GM19025 (cell line): ENCODE results near the gene FARS2.

Source experiments
- ATAC-seq: cut with Tn5 transposase; IDR thresholded peaks from one replicate; pipeline ENCODE4 v1.9.1; 2021; ENCODE audit warnings: mild to moderate bottlenecking, low read depth, moderate library complexity; ENCODE audit not compliant: unreplicated experiment

The FARS2 gene

DNA sequence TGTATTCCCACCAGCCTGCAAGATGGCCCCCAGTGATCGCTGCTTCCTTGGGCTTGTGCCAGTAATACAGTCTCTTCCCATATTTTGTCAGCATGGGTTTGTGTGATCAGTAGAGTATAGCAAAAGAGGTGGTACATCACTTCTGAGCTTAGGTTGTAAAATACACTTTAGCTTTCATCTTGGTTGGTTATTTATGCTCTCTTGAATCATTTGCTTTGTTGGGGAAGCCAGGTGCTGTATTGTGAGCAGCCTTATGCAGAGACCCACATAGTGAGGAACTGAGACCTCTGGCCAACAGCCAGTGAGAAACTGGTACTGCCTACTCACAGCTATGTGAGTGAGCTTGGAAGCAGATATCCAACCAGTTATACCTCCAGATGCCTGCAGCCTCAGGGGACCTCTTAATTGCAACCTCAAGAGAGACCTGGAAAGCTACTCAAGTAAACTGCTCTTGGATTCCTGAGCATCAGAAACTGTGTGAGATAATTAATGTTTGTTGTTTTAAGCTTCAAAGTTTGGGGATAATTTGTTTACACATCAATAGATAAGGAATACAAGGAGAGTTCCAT is 229.3 kb downstream of the FARS2 start:
- no peak for ATAC-seq

DNA sequence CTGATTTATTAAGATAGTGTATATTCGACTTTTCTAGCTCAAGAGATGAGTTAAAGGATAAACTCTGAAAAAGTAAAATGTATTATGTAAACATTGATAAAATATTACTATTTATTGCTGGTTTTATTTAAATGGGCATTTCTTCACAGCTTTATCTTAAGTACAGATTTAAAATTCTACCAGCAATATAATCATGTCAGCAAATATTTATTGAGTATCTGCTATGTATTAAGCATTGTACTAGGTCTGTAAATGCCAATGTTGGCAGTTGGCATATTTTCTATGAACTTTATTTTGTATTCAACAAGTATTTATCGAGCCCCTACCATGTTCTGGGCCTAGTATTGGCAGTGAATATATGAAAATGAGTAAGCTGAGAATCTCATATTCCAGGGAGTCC is 231.0 kb downstream of the FARS2 start:
- no peak for ATAC-seq

DNA sequence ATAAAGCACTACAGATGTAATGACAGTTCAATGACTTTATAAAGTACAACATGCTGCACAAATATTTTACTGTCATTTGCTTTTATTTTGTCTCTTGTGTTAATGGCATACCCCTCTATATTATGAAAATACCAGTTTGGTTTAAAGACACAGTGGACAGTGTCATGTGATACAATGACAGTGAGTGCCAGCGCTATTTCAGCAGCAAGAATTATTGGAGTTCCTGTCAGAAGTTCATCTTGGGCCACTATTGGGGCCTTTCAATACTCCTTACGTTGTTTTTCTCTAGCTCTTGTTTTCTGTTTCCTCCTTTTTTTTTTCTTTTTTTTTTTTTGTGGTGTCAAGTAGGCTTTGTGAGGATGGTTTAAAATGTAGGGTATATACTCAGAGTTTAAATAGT is 232.5 kb downstream of the FARS2 start:
- no peak for ATAC-seq

DNA sequence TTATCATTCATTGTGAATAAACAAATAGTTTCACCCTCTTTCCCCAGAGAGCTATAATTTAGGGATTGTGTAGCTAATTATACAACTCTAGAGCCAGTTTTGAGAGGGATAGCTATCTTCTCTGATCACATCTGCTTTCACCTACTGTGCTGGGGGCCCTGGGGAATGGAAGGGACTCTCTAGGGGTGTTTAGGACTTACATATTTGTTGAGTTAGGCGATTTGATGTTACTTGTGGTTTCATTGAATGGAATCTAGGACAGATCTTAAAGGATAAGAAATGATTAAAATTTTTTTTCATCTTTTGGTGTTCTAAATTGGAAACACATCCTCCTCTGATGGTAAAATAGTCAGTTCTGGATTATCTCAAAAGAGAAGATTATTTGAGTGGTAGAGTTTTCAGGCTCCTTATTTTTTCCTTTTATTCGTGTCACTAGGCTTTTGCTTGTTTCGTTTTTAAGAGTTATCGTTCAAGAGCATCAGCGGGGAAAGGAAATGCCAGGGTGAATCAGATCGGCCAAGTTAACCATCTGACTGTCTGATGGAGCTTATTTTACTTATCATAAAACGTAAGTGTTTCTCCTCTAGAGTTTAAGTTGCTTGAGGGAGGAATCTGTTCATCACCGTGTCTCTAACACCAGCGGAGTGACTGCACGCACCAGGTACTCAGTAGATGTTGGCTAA is 236.7 kb downstream of the FARS2 start:
- ATAC-seq = no peak

DNA sequence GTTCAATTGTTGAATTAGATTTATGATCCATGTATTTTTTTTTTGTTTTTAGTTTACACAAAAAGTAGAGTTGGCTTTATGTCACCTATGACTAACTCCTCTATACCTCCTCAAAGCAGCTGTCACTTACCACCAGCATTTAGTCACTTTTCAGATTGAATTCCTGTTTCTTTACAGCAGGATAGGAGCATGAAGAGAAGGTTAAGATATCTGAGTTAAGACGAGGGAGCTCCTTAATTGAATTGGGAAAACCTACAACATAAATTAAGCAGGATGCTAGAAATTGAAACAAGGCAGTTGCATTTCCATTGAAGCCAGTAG is 237.2 kb downstream of the FARS2 start:
- no peak for ATAC-seq

DNA sequence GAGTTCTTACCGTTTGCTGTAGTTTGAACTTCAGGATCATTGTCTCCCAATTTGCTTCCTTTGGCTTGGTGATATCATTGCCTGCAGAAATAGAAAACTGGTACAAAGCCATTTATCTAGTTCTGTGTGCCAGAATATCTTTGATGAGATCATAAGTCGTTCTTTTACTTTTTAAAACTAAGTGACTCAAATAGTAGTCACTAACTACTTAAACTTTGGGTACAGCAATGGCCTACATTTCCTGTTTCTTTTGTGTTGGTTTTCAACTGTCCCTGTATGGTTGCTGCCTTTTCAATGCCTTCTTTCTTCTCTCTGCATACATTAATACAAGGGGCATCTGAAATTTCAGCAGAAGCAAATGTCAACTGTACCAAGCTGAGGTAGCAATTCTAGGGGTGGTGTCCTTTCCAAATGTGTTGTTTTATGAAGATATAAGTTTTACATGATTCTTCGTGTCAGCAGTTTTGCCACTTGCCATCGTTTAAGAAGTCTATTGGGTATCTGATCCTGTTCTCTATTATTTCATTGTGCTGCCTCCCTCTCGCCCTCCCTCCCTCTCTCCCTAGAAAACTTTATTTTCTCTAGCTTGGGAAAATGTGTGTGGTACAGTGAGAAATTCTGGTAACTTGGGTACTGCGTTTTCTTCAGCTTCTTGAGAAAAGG is 238.5 kb downstream of the FARS2 start:
- ATAC-seq = no peak

DNA sequence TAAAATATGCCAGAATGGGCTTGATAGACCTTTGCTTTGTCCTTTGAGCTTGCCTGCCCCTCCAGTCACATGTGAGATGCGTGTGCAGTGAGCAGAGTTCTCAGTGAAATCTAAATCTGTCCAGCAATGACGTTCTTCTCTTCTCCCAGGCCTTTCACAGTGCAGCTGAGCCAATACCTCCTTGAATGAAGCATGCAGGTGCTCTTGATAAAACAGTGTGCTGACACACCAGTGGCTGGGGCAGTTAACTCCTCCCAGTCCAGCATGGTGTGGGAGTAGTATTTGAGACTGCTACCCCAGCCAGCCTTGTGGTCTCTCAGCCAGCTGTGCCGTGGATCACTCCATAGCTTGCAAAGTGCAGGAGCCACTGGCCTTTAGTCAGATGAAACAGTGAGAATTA is 240.5 kb downstream of the FARS2 start:
- no peak for ATAC-seq

DNA sequence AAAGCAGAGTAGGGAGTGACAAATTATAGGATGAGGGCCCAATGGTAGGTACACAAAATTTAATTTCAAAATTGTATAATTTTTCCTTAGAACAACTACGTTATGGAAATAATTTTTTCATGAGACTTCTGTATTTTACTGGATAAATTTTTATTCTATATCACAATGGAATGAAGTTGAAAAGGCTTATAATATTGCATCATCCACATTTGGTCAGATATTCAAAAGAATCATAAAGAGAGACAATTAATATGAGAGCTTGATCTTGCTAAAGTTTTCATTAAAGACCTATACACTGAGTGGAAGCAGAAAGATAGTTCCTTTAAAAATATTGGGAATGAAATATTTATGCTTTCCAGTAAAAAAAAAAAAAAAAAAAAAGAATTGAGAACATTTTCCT is 242.8 kb downstream of the FARS2 start:
- no peak for ATAC-seq

DNA sequence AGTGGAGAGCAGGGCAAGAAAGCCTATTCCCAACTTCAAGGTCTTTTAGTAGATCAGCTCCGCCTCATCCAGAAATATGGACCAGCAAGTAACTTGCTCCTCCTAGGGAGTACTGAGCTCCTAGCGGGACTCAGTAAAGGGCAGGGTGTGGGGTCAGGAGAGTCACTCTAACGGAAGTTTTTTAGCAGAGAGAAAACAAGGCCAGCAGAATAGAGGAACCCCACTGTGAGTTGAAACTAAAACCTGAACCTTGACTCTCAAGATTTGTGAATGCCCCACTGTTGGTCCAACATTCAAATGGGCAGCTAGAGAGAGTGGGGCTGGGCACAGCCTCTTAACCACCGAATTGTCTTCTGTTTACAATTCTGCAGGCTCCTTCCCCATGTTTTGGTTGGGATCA is 244.8 kb downstream of the FARS2 start:
- peak; percentile 45 for ATAC-seq

DNA sequence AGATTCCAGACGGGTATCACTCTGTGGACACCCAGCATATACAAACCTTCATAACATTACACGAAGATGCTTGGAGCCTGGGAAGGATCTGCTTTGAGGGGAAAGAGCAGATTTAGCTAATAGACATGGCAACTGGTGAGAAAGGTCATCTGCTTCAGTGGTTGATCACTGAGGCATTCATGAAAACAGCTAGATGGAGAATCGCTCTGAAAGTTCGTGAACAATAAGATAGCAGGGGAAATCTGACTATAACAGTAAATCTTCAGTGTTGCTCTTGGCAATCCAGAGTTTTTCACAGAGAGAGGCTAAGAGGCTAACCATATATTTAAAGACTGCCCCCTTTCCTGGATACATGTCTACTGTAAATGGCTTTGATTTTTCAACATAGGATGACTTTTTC is 245.3 kb downstream of the FARS2 start:
- ATAC-seq = peak; percentile 3

DNA sequence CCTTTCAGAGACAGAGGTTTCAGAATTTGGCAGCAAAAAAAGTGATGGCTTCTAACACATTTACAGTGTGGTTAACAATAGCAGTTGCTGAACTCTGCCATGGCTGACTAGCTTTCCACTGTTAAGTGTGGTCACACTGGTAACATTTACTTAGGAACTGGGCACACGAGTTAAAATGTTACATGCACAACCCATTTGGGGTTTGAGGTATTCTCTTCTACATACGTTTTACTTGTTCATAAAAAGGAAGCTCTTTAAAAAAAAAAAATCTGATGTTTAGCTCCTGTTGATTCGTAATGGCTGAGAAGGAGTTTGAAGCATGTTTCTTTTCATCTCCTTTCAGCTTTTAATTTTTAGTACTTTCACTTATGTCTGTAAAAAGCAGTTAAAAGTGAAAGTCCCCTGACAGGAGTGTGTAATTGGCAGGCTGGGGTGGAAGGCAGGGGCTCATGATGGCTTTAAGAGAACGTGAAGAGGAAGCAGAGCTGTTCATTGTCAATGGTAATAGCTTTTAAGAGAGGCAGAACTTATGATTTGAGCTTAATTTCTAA is 245.9 kb downstream of the FARS2 start:
- peak; percentile 65 for ATAC-seq

DNA sequence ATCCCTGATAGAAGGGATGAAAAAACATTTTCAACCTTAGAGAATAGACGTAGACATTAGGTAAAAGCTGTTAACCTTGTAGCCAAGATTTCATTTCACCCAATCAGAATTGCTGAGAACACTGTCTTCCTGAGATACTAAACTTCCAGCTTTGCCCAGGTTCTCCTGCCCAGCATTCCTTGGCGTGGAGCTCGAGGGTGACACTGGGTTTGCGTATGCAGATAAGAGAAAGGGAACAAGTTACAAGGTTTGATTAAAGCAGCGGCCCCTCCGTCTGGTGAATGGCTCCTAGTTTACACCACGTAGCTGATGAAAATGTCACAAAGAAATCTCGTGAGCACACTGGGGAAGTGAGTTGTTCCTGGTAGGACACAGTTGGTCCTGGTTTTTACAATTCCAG is 247.8 kb downstream of the FARS2 start:
- no peak for ATAC-seq

DNA sequence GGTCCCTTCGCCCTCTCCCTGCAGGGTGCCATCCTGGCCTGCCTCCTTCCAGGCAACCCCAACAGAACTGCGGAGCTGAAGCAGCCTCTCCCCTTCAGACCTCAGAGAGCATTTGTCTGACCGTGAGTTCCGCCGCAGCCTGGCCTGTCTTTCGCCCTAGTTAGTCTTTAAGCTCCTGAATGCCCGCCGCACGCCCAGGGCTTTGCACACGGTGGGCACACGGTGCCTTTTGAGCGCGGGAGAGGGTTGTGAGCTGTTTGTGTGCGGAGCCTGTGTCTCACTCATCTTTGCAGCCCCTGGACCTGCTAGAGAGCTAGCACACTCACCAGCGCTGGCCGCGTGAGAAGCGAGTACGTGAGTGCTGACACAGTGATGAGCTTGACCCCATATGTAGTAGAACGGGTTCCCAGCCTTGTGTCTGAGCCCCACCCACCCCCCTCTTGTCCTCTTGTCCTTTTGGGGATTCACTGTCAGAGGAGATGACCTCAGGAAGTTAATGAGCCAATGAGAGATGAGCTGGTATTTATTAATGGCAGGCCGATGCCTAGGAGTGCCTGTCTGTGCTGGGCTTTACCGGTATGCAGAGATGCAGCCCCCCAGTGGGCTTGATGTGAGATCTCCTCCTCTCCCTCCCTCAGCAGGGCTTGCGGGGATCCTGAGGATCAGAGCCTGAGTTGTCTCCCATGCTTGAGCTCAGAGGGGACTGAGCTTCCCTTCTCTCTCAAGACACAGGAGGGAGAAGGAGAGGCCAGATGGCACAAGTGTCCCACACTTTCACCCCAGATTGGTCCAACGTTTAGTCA is 249.2 kb downstream of the FARS2 start:
- no peak for ATAC-seq

DNA sequence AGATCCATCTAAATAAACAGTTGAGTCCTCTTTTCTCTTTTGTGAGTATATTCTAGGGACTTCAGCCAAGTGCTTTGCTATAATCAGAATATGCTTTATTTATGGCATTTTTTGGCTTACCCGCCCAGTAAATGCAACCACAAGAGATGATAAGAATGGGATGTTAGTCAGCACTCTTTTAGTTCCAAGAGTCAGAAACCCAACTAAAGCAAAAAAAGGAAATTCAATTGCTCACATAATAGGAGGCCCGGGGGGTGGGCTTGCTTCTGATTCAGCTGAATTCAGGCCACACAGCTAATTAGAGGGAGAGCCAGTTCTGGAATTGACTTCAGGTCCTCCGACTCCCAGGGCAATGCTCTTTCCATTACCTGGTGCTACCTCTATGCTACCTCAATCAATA is 250.6 kb downstream of the FARS2 start:
- no peak for ATAC-seq

DNA sequence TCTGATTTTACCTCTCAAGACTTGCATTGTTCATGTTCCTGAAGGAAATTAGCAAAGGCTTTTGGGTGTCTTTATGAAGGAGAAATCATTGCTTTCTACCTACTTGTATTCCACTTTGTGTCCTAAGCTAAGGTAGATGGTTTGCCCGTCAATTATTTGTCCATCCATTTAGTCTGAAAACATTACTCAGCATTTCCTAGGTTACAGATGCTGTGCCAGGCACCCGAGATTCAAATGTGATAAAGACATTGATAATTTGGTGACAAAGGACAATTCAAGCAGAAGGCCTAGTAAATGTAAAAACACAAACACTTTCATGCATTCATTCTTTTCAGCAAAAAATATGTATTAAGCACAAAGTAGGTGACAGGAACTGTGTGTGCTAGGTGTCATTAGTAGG is 251.1 kb downstream of the FARS2 start:
- no peak for ATAC-seq

DNA sequence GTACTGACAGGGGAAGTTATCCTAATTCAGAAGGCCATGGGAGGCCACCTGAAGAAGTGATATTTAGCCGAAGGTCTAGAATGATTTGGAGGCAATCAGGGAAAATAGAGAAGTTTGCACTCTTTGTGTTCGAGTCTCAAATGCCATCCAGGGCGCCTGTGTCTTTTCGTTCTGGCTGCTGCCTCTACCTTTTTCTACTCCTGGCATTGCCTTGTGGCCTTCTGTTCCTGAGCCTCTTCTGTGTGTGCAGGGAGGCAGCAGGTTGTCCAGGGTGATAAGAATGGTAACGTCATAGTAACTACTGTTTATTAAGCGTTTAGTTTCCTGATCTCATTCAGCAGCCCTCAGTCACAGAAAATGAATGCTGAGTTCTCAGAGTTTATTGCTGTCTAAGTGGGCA is 252.1 kb downstream of the FARS2 start:
- ATAC-seq = no peak

DNA sequence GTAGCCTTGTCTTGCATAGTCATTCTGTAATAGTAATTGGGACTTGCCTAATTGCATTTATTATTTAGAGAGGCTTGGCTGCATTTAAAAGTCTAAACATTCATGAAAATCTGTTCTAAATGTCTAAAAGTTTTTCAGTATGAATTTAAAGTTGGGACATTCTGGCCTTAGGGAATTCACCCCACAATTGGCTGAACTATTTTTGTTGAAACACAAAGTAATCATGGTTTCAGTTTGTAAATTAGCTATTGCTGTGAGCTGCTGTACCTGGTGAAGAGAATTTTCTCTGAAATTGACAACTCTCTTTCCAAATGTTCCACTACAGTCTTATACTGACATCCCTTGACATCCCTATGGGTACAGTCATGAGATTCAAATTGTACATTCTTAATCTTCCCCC is 253.0 kb downstream of the FARS2 start:
- ATAC-seq = peak; percentile 50

DNA sequence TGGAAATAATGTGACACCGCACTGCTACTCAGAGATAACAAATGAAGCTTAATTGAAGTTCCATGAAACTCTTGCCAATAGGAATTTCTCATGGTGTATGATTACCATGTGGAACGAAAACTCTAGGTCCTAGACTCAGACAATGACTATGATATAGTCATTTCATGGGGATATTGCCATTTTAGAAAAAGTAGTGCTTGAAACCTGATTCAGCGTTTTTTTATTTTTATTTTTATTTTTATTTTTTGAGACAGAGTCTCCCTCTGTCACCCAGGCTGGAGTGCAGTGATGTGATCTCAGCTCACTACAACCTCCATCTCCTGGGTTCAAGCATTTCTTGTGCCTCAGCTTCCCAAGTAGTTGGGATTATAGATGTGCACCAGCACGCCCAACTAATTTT is 253.9 kb downstream of the FARS2 start:
- ATAC-seq = no peak

DNA sequence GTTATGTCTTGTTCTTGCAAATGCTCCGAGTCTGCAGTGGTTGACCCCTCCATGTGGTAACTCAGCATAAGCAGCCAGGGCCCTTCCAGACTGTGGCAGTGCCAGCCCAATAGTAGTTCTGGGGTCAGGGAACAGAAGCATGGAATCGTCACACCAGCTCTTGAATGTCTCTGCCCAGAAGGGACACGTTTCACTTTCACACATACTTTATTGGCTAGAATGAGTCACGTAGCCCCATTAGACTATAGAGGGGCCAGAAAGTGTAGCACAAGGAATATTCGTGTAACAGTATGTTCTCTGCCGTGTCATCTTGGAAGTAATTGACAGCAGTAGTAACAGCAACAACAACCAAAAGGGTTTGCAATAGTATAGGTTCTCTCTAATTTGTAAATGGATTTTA is 254.7 kb downstream of the FARS2 start:
- ATAC-seq = no peak

DNA sequence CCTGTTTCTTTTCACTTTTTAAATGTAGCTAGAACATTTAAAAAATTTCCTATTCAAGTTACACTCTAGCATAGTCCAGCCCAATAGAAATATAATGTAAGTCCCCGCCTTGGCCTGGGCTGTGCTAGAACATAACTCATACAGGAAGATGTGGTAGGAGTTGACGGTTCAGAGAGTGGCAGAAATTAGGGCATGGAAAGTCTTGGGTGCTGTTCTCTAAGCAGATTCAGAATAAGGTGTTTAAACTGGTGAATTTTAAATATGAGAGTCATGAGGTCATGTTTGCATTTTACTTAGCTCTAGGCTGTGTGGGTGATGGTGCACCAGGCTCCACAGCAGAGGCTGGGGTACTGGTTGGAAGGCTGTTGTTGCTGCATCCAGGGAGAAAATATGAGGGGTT is 256.5 kb downstream of the FARS2 start:
- ATAC-seq = no peak

DNA sequence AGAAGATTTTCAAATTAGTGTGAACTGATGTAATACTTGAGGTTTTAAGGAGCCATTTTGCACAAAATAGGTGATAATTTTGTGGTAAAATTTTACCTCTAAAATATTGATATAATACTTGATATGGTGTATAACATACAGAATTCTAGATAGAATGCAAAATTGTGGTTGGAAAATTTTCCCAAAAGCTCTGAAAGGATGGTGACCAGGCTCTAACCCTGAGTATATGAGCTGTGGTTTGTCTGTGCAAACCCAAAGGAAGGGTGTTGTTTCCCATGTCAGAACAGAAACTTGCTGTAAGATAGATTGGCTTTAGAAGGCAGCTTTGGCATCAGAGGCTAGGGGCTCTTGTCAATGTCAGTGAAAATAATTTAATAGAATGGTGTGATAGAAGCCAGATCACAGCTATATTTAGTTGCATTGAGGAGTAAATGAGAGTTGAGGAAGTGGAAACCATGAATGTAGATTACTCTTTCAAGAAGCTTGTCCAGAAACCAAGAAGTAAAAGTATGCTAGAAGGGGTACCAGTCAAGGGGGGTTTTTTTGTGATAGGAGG is 257.7 kb downstream of the FARS2 start:
- no peak for ATAC-seq
